Measurements from ENCODE around the gene CD101.

DNA sequence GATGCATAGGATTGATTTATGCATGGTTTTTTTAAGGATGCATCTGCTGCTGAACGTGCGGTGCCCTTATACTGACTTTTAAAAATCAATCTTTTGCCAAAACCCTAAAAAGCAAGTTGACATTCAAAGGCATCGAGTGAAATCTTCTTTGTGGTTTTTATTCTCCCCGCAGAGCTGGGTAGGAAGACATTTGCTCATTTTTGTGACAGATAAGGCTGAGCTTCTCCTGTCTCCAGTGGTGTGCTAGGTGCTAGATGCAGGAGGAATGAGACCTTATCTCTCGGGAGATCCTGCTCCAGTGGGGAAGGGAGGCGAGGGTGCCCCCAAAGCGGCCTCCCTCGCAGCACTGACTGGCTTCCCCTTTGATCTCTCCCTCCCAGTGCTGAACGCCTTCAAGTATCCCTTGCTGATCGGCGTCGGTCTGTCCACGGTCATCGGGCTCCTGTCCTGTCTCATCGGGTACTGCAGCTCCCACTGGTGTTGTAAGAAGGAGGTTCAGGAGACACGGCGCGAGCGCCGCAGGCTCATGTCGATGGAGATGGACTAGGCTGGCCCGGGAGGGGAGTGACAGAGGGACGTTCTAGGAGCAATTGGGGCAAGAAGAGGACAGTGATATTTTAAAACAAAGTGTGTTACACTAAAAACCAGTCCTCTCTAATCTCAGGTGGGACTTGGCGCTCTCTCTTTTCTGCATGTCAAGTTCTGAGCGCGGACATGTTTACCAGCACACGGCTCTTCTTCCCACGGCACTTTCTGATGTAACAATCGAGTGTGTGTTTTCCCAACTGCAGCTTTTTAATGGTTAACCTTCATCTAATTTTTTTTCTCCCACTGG, 14.9 kb upstream of the CD101 start:
- TF ChIP-seq CTCF (IDR thresholded peaks at IDR 0.05) (no peak), POLR2A (IDR thresholded peaks at IDR 0.05) (no peak)

Data from esophagus squamous epithelium (tissue), 4 donors.